ENCODE measurements around the gene GOT1.

The GOT1 gene

GRCh38 chr10:99365311-99365710 lies 65.1 kb downstream of the GOT1 start:
- Histone ChIP-seq H3K79me2 (no peaks in the 10 kb centered on the region), H3K9ac (no peak overlapping the region), H3K4me2 (ENCODE audit: low read length) (no peak overlapping the region), H3K27ac (no peak overlapping the region), H3K4me3 (ENCODE audit: low read depth, low read length) (no peak overlapping the region), H3K27me3 (ENCODE audit: control insufficient read depth, insufficient read depth, low read length) (no peaks in the 10 kb centered on the region), H2AFZ (no peak overlapping the region), H3K36me3 (ENCODE audit: control insufficient read depth, insufficient read depth, low read length) (no peaks in the 10 kb centered on the region), H3K9me3 (ENCODE audit: control insufficient read depth, low read length) (no peaks in the 10 kb centered on the region), H3K4me1 (peaks cover 19% of the 10 kb centered on the region)
- TF ChIP-seq CTCF (IDR thresholded peaks at IDR 0.05), result no peak

GRCh38 chr10:99364125-99364524 lies 66.3 kb downstream of the GOT1 start:
- H3K27me3 ChIP-seq (ENCODE audit: control insufficient read depth, insufficient read depth, low read length), result no peaks in the 10 kb centered on the region
- no peak overlapping the region for H3K4me2 ChIP-seq (ENCODE audit: low read length)
- no peak overlapping the region for H2AFZ ChIP-seq
- H3K36me3 ChIP-seq (ENCODE audit: control insufficient read depth, insufficient read depth, low read length), result no peaks in the 10 kb centered on the region
- H3K4me3 ChIP-seq (ENCODE audit: low read depth, low read length), result no peak overlapping the region
- H3K9me3 ChIP-seq (ENCODE audit: control insufficient read depth, low read length), result no peaks in the 10 kb centered on the region
- H3K79me2 ChIP-seq, result no peaks in the 10 kb centered on the region
- peaks cover 15% of the 10 kb centered on the region for H3K4me1 ChIP-seq
- TF ChIP-seq CTCF (IDR thresholded peaks at IDR 0.05), result no peak
- no peak overlapping the region for H3K9ac ChIP-seq
- H3K27ac ChIP-seq, result no peak overlapping the region

GRCh38 chr10:99360934-99361333 lies 69.5 kb downstream of the GOT1 start:
- no peak overlapping the region for H3K4me3 ChIP-seq (ENCODE audit: low read depth, low read length)
- H3K4me1 ChIP-seq, result no peaks in the 10 kb centered on the region
- TF ChIP-seq CTCF (IDR thresholded peaks at IDR 0.05), result no peak
- no peak overlapping the region for H3K27ac ChIP-seq
- no peaks in the 10 kb centered on the region for H3K79me2 ChIP-seq
- no peak overlapping the region for H3K4me2 ChIP-seq (ENCODE audit: low read length)
- no peaks in the 10 kb centered on the region for H3K36me3 ChIP-seq (ENCODE audit: control insufficient read depth, insufficient read depth, low read length)
- no peaks in the 10 kb centered on the region for H3K27me3 ChIP-seq (ENCODE audit: control insufficient read depth, insufficient read depth, low read length)
- H2AFZ ChIP-seq, result no peak overlapping the region
- no peaks in the 10 kb centered on the region for H3K9me3 ChIP-seq (ENCODE audit: control insufficient read depth, low read length)
- no peak overlapping the region for H3K9ac ChIP-seq

GRCh38 chr10:99358101-99358500 lies 72.3 kb downstream of the GOT1 start:
- Histone ChIP-seq H3K79me2 (no peaks in the 10 kb centered on the region), H3K4me2 (ENCODE audit: low read length) (no peak overlapping the region), H3K27me3 (ENCODE audit: control insufficient read depth, insufficient read depth, low read length) (no peaks in the 10 kb centered on the region), H3K9me3 (ENCODE audit: control insufficient read depth, low read length) (no peaks in the 10 kb centered on the region), H2AFZ (no peak overlapping the region), H3K27ac (no peak overlapping the region), H3K9ac (no peak overlapping the region), H3K4me1 (no peaks in the 10 kb centered on the region), H3K4me3 (ENCODE audit: low read depth, low read length) (no peak overlapping the region), H3K36me3 (ENCODE audit: control insufficient read depth, insufficient read depth, low read length) (no peaks in the 10 kb centered on the region)
- no peak for TF ChIP-seq CTCF (IDR thresholded peaks at IDR 0.05)

GRCh38 chr10:99357691-99358090 lies 72.7 kb downstream of the GOT1 start:
- Histone ChIP-seq H3K4me1 (no peaks in the 10 kb centered on the region), H3K27me3 (ENCODE audit: control insufficient read depth, insufficient read depth, low read length) (no peaks in the 10 kb centered on the region), H3K27ac (no peak overlapping the region), H2AFZ (no peak overlapping the region), H3K36me3 (ENCODE audit: control insufficient read depth, insufficient read depth, low read length) (no peaks in the 10 kb centered on the region), H3K4me2 (ENCODE audit: low read length) (no peak overlapping the region), H3K4me3 (ENCODE audit: low read depth, low read length) (no peak overlapping the region), H3K79me2 (no peaks in the 10 kb centered on the region), H3K9me3 (ENCODE audit: control insufficient read depth, low read length) (no peaks in the 10 kb centered on the region), H3K9ac (no peak overlapping the region)
- no peak for TF ChIP-seq CTCF (IDR thresholded peaks at IDR 0.05)

All from parathyroid adenoma (tissue), 2 donors.